SKM-1 treated with dmso at 0.1 percent for 144 hours (cell line): ENCODE measurements around the gene ATP2B2.
A peak's percentile ranks its signal among the peaks of the same experiment; 100 is the strongest.

Experiments used
- DNase-seq: peaks from one replicate; lab custom pipeline; 2025; ENCODE audit not compliant: unreplicated experiment; lab: John Stamatoyannopoulos, UW

ATP2B2 gene

DNA sequence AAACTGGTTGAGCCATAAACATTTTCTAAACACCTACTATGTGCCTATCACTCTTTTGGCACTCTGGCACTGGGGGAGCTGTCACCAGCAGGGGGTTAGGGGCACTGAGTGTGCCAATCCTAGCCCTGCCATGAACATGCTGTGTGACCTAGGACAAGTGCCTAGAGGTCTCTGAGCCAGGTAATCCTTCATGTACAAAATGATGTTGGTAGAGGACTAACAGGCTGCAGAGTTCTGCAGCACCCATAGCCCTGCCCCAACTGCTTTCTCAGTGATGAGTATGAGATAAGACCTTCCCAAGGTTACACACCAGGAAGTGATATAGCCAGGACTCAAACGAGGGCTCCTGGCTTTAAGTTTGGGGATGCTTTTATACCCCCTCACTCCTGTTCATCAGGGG is 99.6 kb downstream of the ATP2B2 start:
- no peak for DNase-seq

DNA sequence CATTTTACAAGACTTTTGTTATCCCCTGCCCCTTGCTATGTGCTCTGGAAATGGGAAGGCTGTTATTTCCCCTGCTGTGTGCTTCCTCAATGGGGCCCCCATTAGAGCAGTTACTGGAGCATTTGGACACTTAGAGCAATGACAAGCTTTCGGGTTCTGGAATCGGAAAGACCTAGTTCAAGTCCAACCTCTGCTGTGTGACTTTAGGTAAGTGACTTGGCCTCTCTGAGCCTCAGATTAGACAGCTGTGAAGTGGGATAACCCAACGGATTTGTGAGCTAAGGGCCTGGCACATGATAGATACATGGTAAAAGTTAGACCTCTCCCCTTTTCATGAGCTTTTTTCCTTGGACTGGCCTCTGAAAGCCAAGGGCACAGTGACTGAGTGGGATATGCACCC is 100.5 kb downstream of the ATP2B2 start:
- no peak for DNase-seq

DNA sequence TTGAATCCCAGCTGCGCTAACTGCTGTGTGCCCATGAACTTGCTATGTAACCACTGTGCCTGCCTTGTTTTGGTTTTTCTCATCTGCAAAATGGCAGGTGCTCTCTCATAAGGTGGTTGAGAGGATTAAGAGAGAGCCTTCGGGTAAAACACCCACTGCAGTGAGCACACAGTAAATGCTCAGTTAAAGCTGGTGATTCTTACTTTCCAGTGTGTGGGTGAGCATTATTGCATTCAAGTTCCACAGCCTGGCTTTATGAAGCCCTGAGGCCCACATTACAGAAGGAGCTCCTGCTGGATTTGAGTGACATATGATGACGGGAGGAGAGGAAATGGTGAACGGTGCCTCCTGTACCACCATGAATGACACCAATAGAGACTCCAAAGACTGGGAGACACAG is 101.0 kb downstream of the ATP2B2 start:
- no peak for DNase-seq

DNA sequence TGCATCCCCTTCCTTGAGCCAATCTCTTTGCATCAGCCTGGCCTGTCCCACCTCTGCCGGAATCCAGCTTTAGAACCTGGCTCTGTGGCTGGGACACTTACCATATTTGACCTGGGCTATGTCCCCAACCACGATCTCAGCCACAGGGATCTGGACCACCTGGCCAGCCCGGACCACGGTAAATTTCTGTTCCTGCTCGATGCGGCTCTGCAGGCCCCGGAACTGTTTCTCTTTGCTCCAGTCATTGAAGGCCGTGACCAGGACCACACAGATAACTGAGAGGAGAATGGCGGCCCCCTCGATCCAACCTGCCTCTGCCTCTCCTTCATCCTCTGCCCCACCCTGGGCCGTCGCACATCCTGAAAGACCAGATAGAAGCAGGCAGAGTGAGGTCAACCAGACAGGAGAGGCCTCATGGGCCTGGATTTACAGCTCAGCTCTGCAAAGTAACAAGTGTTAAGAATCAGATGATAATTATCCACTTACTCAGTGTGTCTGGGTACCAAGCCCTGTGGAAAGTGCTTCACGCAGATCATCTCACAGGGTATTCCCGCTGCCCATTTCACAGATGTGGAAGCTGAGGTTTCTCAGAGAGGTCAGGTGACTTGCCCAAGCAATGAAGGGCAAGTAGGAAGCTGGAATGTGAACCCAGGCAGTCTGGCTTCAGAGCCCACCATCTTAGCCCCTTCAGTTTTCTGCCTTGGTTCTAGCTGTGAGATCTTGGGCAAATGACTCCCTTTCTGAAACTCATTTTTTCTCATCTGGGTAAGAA is 103.2 kb downstream of the ATP2B2 start:
- DNase-seq = no peak

DNA sequence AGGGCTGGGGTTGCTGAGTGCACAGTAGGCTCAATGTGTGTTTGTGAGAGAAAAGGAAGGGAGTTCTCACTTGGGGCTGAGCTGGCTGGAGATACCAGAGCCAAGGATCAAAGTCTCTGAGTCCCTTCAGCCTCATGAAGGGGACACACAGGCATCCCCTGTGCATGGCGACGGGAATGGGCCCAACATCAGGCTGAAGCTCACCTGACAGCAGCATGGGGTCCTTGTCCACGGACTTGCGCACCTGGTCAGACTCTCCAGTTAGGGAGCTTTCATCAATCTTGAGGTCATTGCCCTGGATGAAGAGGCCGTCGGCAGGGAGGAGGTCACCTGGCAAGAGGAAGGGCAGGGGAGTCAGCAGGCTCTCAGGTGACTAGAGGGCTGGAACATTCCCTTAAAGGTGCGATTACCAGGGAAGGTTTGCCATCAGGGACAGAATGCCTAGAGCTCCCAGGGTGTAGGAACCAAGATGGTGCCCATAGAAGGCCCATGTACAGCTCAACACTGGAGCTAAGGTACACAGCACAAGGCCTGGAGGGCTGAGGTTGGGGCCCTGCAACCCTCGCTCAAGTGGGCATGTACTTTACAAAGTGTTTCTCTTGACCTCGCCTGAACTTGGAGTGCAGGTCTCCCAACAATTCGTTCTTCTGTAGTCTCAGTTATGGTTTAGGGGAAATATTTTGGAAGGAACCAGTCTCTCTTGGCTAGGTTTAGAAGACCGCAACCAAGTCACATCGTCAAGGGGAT is 104.5 kb downstream of the ATP2B2 start:
- no peak for DNase-seq

DNA sequence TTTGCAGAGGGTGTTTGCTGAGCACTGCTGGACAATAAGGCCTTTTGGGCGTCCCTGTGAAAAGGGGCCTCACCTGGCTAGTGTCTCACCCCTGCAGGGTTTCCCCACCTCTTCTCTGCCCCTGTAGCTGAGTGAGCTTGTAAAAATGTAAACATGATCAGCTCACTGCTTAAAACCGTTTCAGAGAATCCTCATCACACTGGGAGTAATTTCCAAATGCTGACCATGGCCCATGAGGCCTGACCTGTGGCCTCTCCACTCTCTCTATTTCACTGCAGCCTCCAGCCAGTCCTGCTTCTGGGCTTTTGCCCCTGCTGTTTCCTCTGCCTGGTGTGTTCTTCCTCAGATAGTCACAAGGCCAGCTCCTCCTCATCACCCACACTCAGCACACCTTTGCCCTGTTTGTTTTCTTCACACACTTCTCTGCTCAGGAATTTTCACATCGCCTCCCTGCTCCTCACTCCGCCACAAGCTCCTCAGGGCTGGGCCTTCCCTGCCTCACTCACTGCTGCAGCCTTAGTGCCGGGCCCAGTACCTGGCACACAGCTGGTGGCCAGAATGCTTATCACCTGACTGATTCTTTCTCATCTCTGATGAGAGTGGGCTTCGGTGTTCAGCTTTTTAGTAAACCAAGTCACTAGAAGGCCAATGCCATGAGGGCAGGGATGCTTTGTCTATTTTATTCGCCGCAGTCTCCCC is 105.2 kb downstream of the ATP2B2 start:
- DNase-seq = no peak

DNA sequence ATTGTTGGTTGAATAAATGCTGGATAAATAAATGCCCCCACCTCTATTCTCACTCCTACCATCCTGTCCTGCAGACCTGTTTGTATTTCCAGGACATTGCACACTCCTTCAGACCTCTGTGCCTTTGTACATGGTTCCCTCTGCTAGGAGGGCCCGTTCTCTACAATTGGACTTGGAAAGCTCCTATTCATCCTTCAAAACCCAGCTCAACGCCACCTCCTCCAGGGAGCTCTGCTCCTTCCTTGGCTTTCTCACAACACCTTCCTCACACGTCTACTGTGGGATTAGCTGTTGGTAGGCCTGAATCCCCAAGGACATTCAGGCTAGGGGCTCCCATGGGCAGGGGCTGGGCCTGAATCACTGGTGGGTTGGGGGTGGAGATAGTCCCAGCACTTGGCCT is 105.8 kb downstream of the ATP2B2 start:
- no peak for DNase-seq

DNA sequence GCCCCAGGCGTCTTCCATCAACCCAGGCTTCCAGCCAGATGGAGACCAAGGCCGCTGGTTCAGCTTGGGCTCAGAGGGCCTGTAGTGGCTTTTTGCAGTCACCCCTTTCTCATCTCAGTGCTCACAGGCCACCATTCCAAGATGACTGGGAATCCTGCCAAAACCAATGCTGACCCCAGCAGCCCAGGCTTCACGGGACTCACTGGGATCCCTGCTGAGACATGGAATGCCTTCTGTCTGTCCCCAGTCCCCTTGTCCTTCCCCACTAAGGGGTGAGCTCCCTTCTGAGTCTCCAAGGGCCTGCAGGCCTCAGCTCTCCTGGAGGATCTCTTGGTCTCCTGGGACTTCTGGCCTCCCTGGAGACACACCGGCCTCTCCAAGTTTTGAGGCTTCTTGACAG is 107.0 kb downstream of the ATP2B2 start:
- DNase-seq = no peak

DNA sequence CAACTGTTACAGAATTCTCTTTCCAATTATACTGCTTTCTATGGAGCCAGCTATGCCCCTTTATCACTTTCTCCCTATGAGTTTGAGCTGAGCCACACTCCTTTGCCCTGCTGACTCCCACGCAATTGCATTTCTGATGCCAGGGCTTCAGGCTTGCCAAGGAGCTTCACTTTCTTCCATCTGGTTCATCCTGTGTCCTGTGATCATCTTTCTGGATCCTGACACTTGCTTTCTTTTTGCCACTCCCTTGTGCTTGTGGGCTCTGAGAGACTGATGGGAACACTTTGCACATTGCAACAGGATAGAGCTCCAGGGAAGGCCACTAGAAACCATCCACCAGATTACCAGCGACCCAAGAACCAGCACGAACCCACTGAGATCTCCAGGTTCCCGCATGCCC is 107.5 kb downstream of the ATP2B2 start:
- no peak for DNase-seq

DNA sequence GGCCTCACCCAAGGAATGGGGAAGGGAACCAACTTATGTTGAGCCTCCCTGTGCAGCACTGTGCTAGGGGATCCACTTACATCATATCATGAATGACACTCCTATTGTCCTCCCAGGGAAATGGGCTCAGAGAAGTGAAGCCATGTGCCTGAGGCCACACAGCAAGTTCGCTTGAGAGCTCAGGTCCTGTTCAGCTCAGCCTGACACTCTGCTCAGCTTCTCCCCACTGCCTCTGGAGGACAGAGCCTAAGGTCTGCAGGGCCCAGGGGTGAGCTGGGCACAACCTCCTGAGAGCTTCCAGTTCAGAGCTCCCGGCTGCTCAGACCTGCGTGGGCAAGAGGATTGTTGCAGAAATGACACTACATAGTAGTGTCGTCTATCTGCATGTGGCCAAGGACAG is 108.5 kb downstream of the ATP2B2 start:
- no peak for DNase-seq

DNA sequence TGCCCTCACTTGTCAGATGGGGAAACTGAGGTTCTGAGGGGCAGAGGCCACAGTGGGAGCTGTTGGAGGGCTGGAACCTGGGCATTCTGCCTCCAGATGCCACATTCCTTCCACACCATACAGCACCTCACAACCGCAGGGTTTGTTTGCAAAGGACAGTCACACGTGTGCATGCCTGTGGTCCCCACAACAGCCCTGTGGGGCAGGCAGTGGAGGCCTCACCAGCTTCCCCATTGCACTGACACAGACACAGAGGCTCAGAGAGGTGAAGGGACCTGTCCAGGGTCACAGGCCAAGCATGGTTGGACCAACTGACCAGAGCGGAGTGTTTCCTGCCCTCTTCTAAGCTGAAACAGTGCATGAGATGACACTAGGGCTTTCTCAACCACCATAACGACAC is 109.3 kb downstream of the ATP2B2 start:
- no peak for DNase-seq

DNA sequence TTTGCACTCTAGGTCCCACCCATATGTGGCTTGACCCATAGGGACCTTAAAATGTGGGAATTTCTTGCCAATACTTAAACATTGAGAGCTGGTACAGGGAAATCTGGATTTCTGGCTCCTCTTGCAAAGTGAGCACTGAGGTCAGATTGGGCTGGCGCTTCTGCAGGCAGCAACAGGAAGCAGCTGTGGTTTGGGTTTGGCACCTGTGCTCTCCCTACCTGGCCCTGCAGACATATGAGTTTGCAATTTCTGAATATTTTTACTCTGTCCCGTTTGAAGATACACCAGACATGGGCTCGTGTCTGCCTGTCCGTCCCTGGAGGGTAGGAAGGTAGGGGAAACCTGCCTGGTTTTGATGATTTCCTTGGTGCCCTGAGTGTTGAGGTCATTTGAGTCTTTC is 109.7 kb downstream of the ATP2B2 start:
- DNase-seq = no peak

DNA sequence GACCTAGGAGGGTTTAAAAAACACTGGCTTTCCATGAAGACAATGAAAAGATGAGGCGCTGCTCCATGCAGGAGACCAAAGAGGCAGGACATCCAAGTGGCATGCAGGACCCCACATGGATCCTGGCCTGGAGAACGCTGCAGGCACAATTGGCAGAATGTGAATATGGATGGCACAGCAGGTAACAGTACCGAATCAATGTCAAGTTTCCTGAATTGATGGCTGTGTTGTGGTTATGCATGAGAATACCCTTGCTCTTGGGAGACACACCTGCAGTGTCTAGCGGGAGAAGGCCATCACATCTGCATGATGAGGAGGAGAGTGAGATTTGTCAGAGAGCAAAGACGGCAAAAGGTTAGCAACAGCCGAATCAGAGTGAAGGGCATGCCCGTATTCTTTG is 110.2 kb downstream of the ATP2B2 start:
- no peak for DNase-seq

DNA sequence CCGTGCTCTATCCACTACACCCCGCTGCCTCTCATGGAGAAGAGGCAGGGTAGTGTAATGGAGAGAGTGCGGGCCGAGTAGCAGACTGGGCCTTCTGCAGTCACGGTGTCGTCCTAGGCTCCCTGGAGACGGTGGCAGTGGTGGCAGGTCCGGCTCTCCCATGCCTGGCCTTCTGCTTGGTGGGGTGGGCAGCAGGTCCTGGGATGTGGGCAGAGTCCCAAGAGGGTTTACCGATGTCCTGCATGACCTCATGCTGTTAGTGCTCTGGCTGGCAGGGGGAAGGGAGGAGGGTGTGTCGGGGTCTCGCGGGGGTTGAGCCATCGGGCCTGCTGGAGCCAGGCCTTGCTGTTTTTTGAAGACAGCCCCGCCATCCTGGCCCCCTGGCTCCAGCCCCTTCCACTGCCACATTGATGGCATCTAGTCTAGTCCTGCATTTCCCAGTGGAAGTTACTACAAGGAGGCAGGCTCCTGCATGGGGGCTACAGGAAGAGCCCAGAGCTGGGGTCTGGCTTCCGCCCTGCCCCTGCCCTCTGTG is 110.8 kb downstream of the ATP2B2 start:
- no peak for DNase-seq

DNA sequence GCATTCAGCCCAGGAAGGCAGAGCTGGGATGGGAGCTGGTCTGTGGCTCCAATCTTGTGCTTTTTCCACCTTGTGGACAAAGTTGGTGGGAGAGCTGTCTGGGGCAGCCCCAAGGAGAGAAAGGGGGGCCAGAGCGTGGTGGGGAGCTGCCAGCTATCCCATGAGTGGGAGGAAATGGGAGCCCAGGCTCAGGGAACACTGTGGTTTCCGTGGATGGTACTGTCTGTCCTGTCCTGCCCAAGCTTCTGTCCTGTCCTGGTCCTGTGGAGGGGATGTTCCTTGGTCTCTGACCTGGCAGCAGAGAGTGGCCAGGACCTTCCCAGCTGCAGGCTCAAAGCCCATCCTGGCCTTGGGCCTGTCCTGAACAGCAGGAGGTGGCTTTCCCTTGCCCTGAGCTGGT is 111.9 kb downstream of the ATP2B2 start:
- no peak for DNase-seq

DNA sequence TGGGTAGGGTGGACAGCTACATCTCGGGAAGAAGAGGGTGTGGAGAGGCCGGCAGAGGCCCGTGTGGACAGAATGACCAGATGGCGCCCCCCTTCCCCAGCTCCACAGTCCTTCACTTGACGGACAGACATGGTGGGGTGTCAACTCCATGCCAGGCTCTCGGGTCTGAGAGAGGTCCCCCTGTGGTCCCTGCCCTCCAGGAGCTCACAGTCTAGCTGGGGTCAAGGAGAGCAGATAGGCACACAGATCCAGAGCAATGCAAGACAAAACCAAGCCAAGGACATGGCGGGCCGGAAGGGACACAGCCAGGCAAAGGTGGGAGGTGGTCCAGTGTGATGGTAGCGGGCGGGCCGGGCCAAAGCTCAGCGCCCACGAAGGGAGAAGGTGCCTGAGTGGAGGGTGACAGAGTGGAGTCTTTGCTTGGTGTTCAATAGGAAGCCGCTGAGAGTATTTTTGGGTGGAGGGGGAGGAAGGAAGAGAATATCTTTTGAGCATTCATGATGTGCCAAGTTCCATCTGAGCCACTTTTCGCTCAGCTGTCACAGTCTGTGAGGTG is 112.4 kb downstream of the ATP2B2 start:
- no peak for DNase-seq

DNA sequence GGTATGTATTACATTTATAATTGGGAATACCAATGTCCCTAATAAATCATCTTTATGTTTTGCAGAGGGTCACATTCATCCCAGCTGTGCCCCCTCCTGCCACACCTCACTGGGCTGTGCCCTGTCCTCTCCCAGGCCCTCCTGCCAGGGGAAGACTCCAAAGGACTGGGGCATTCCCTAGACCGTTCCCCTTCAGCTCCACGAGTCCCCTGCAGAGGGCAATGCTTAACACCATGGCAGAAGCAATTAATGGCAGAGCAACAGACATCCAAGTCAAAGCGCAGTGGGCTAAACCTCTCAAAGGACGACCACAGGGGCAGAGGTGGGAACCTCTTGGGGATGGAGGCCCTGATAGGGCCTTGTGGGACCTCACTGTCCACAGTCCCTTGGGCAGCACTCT is 113.1 kb downstream of the ATP2B2 start:
- no peak for DNase-seq

DNA sequence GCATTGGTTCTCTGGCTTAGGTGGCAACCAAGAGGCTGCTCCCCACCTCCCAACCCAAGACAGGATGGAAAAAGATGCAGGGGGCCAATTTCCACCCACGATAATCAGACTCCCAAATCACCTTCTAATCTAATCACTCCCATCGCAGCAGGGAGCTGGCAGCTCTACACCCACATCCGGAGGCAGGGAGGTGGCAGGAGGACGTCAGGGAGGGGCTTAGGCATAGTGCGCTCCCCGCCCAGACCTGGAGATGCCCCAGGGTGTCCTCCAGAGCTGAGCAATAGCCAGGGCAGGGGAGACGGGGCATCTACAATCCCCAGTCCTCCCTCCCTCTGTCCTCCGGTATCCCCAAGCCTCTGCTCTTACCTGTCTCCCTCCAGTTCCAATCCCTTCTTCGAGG is 114.0 kb downstream of the ATP2B2 start:
- DNase-seq = no peak

DNA sequence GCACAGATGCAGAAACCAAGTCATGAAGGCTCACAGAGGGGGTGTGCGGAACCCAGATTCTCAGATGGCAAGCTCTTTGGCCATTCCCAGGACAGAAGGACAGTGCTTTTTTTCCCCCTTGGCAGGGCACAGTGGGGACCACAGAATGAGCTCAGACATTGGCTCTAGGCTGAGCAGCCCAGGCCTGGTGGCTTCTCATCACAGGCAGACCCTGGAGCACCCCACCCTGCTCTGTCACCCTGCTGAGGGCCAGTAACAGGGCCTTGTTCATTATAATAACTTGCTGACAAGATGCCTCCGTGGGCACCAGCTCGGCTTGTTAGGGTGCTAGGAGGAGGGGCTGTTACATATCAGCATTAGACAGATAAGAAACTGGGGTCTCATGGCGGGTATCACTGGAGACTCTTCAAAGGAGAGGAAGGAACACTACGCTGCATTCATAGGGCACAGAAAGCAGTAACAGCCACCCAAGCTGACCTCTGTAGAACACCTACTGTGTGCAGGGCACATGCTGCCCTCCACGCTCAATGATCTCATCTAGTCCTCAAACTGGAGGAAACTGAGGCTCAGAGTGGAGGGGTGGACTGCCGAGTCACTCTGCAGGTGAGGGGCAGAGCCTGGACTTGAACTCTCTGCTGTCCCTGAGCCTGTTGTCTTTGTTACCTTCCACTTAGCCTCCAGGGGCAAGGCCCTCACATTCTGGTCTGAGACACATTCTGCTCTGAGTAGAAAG is 114.6 kb downstream of the ATP2B2 start:
- no peak for DNase-seq

DNA sequence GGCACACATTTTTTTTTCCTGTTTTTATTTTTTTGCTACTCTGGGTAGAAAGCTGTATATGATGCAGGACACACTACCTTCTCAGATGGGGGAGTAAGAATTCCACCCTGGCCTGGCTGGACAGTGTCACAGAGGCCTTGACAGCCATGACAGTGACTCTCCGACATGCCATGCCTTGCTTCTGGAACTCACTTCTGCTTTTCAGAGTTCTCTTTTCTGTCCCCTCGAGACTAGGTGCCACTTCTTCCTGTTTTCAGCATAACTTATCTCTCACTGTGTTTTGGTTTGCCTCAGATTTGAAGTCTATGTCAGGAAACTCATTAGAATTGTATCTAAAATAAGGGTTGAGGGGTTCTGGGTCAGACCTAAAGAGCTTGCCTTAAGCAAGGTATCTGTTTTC is 115.4 kb downstream of the ATP2B2 start:
- DNase-seq = peak; percentile 92

DNA sequence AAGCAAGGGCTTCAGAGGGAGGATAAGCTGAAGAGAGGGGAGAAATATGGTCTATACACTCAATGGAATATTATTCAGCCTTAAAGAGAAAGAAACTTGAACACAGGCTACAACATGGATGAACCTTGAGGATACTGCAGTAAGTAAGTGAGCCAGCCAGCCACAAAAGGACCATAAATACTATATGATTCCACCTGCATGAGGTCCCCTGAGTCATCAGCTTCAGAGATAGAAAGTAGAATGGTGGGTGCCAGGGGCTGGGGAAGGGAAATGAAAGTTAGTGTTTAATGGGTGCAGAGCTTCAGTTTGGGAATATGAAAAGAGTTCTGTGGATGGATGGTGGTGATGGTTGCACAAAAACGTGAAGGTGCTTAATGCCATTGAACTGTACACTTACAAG is 116.0 kb downstream of the ATP2B2 start:
- no peak for DNase-seq
